Measurements from ENCODE around the gene C1QL1. TPM values are rescaled to one million over a fixed set of nuclear protein-coding genes. Genes with fewer than 3 reads are reported as not detected.

C1QL1 gene
- total RNA-seq, 1 experiment from 2014 or later = 1.5 TPM

DNA sequence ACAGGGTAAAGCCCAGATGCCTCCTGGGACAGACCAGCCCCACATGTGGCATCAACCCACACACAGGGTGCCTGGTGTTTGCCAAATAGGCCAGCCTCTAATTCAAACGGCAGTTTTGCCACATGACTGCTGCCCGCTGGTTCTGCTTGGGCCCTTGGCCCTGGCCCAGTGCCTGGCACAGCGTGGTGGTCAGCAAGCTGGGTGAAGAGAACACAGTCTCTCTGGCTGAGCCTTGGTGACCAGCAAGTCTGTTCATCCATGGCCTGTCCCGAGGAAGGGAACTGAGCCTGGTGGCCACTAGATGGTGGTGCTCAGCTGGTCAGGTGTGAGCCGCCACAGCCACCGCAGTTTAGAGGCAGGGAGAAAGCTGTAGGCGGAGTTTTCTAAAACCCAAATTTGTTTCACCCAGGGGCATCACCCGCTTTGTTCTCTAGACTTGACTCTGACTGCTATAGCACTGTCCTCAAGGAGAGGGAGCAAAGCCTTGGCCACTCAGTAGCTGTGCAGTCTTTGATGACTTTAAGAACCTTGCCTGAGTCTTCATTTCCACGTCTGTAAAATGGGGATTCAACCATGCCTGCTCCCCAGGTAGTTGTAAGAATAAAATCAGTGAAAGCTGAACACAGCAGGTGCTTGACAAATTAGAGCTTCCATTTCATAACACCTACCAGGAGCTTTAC lies 48.1 kb downstream of the C1QL1 start:
- TF ChIP-seq CTCF (IDR thresholded peaks at IDR 0.05; ENCODE audit: unreplicated experiment) = peak; percentile 85
- Mint-ChIP-seq H3K36me3 (ENCODE audit: insufficient read depth, unreplicated experiment) (peaks cover 21% of the 10 kb centered on the region), H3K27ac (ENCODE audit: unreplicated experiment) (no peak overlapping the region), H3K9me3 (ENCODE audit: low read depth, unreplicated experiment) (no peaks in the 10 kb centered on the region), H3K4me1 (ENCODE audit: low read depth, unreplicated experiment) (peaks cover 25% of the 10 kb centered on the region), H3K27me3 (ENCODE audit: unreplicated experiment) (peaks cover 44% of the 10 kb centered on the region), H3K4me3 (ENCODE audit: low read depth, unreplicated experiment) (no peak overlapping the region)
- DNase-seq = peak; percentile 90
- CTCF ChIA-PET = interaction anchor here (0.7 to 3.3 kb wide), 16 partner anchors 9 to 215 kb away, joined by 3 to 78 read pairs (median 3); partner anchors contain the start of gene ACBD4
- no TSS peak for BruUV-seq (replicated peaks)
- intact Hi-C loops (cut with micrococcal nuclease; ENCODE audit: unreplicated experiment) = loop anchor here (1.0 to 10.0 kb wide), 3 partner anchors 101 to 215 kb away; partner anchors contain the start of genes ACBD4 and PLCD3

- no peak for TF ChIP-seq CTCF (IDR thresholded peaks at IDR 0.05; ENCODE audit: unreplicated experiment)
- no TSS peak for BruUV-seq (replicated peaks)
- H3K36me3 Mint-ChIP-seq (ENCODE audit: insufficient read depth, unreplicated experiment) = peaks cover 14% of the 10 kb centered on the region
- no peak for DNase-seq
- H3K9me3 Mint-ChIP-seq (ENCODE audit: low read depth, unreplicated experiment) = no peaks in the 10 kb centered on the region
- CTCF ChIA-PET = interaction anchor here (0.9 to 3.3 kb wide), 7 partner anchors 19 to 216 kb away, joined by 3 to 78 read pairs (median 4); partner anchors contain the start of gene ACBD4
- intact Hi-C loops (cut with micrococcal nuclease; ENCODE audit: unreplicated experiment) = loop anchor here (10.0 kb wide), 1 partner anchor 215 kb away; the partner anchor contains the start of genes ACBD4 and PLCD3
- H3K27ac Mint-ChIP-seq (ENCODE audit: unreplicated experiment) = no peak overlapping the region
- peaks cover 25% of the 10 kb centered on the region for H3K4me1 Mint-ChIP-seq (ENCODE audit: low read depth, unreplicated experiment)
- H3K27me3 Mint-ChIP-seq (ENCODE audit: unreplicated experiment) = peaks cover 50% of the 10 kb centered on the region
- H3K4me3 Mint-ChIP-seq (ENCODE audit: low read depth, unreplicated experiment) = no peak overlapping the region
These were observed 48.7 kb downstream of the C1QL1 start for GRCh38 chr17:44919411-44919810.

- intact Hi-C loops (cut with micrococcal nuclease; ENCODE audit: unreplicated experiment) = loop anchor here (10.0 kb wide), 1 partner anchor 217 kb away; the partner anchor contains the start of genes ACBD4 and PLCD3
- no peaks in the 10 kb centered on the region for H3K9me3 Mint-ChIP-seq (ENCODE audit: low read depth, unreplicated experiment)
- CTCF ChIA-PET = interaction anchor here (0.5 to 1.5 kb wide), 7 partner anchors 21 to 216 kb away, joined by 3 to 6 read pairs (median 4); no protein-coding TSS in a partner anchor
- BruUV-seq (replicated peaks) = no TSS peak
- H3K4me3 Mint-ChIP-seq (ENCODE audit: low read depth, unreplicated experiment) = no peak overlapping the region
- H3K4me1 Mint-ChIP-seq (ENCODE audit: low read depth, unreplicated experiment) = peaks cover 33% of the 10 kb centered on the region
- peaks cover under 1% of the 10 kb centered on the region for H3K36me3 Mint-ChIP-seq (ENCODE audit: insufficient read depth, unreplicated experiment)
- peaks cover 62% of the 10 kb centered on the region for H3K27me3 Mint-ChIP-seq (ENCODE audit: unreplicated experiment)
- H3K27ac Mint-ChIP-seq (ENCODE audit: unreplicated experiment) = no peak overlapping the region
- no peak for TF ChIP-seq CTCF (IDR thresholded peaks at IDR 0.05; ENCODE audit: unreplicated experiment)
- DNase-seq = no peak
These were observed 50.1 kb downstream of the C1QL1 start for GRCh38 chr17:44918006-44918405.

DNA sequence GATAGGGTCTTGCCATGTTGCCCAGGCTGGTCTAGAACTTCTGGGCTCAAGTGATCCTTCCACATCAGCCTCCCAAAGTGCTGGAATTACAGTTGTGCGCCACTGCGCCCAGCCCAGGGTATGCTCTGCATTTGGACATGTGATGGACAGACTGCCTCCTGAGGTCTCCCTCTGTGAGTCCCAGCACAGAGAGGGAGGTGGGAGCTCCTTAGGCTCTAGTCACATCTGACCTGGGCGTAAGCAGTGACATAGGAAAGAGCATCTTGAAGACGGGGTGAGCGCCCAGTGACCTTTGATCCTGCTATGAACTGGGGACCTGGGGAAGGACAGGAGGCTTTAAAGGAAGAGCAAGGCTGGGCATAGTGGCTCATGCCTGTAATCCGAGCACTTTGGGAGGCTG lies 50.6 kb downstream of the C1QL1 start:
- intact Hi-C loops (cut with micrococcal nuclease; ENCODE audit: unreplicated experiment) = loop anchor here (10.0 kb wide), 1 partner anchor 217 kb away; the partner anchor contains the start of genes ACBD4 and PLCD3
- Mint-ChIP-seq H3K9me3 (ENCODE audit: low read depth, unreplicated experiment) (no peaks in the 10 kb centered on the region), H3K27ac (ENCODE audit: unreplicated experiment) (no peak overlapping the region), H3K4me3 (ENCODE audit: low read depth, unreplicated experiment) (no peak overlapping the region), H3K27me3 (ENCODE audit: unreplicated experiment) (peaks cover 62% of the 10 kb centered on the region), H3K36me3 (ENCODE audit: insufficient read depth, unreplicated experiment) (no peaks in the 10 kb centered on the region), H3K4me1 (ENCODE audit: low read depth, unreplicated experiment) (peaks cover 33% of the 10 kb centered on the region)
- no peak for TF ChIP-seq CTCF (IDR thresholded peaks at IDR 0.05; ENCODE audit: unreplicated experiment)
- BruUV-seq (replicated peaks) = no TSS peak
- CTCF ChIA-PET = interaction anchor here (0.5 to 1.5 kb wide), 7 partner anchors 37 to 108 kb away, joined by 3 to 6 read pairs (median 4); no protein-coding TSS in a partner anchor
- no peak for DNase-seq
